WTC11 (cell line): ENCODE data around the gene SNX9. TPM values are rescaled to one million over a fixed set of nuclear protein-coding genes. Genes with fewer than 3 reads are reported as not detected.

Experiments
- ATAC-seq: fragments of 200-7000 bp; cut with Tn5 transposase; 2 replicates; pipeline ENCODE4 v1.10.0; 2021; ENCODE audit warnings: mild to moderate bottlenecking, moderate library complexity
- CTCF ChIA-PET: fragments of 300-600 bp; sonication (Branson Sonifier 250); formaldehyde crosslinking; loops from one replicate; lab custom pipeline; 2021; ENCODE audit warnings: antibody characterized with exemption; lab: Charles Lee
- POLR2A ChIA-PET: fragments of 350-600 bp; sonication (Branson Sonifier 250); formaldehyde crosslinking; loops from one replicate; lab custom pipeline; 2021; ENCODE audit warnings: antibody characterized with exemption; lab: Charles Lee
- DNase-seq: peaks from one replicate; pipeline ENCODE4 v3.0.0; 2021; ENCODE audit warnings: low spot score
- H3K27ac Mint-ChIP-seq: 2 replicates; pipeline ENCODE4 v1.8.0; 2021; ENCODE audit warnings: mixed read lengths
- H3K27me3 Mint-ChIP-seq: 2 replicates; pipeline ENCODE4 v1.8.0; 2021; ENCODE audit warnings: low read depth, mild to moderate bottlenecking, moderate library complexity, mixed read lengths
- H3K36me3 Mint-ChIP-seq: 2 replicates; pipeline ENCODE4 v1.8.0; 2021; ENCODE audit warnings: mixed read lengths
- H3K4me1 Mint-ChIP-seq: 2 replicates; pipeline ENCODE4 v1.8.0; 2022; ENCODE audit warnings: mixed read lengths
- H3K4me3 Mint-ChIP-seq: 2 replicates; pipeline ENCODE4 v1.8.0; 2021; ENCODE audit warnings: mild to moderate bottlenecking, moderate library complexity, mixed read lengths
- H3K9me3 Mint-ChIP-seq: 2 replicates; pipeline ENCODE4 v1.8.0; 2021; ENCODE audit warnings: mixed read lengths
- ETV6 ChIP-seq: sonication (generic); formaldehyde crosslinking; IDR thresholded peaks from 2 replicates; pipeline ENCODE4 v1.8.1; 2022; ENCODE audit warnings: mild to moderate bottlenecking, missing genetic modification reagents
- FOXP4 ChIP-seq: sonication (generic); formaldehyde crosslinking; IDR thresholded peaks from 2 replicates; pipeline ENCODE4 v1.8.0; 2022; ENCODE audit warnings: mild to moderate bottlenecking, missing genetic modification reagents
- GTF2I ChIP-seq: fragments of 250-450 bp; sonication (Bioruptor Pico); conservative IDR thresholded peaks from 2 replicates; pipeline ENCODE4 v1.4.0; 2021; ENCODE audit warnings: mild to moderate bottlenecking
- HMGXB4 ChIP-seq: sonication (generic); formaldehyde crosslinking; IDR thresholded peaks from 2 replicates; pipeline ENCODE4 v1.8.1; 2023; ENCODE audit warnings: mild to moderate bottlenecking, moderate library complexity, missing genetic modification reagents
- KAT7 ChIP-seq: sonication (generic); formaldehyde crosslinking; IDR thresholded peaks from 2 replicates; pipeline ENCODE4 v1.8.1; 2023; ENCODE audit warnings: missing genetic modification reagents, mild to moderate bottlenecking, borderline replicate concordance
- MAX ChIP-seq: sonication (generic); formaldehyde crosslinking; IDR thresholded peaks from 2 replicates; pipeline ENCODE4 v1.8.0; 2022; ENCODE audit warnings: mild to moderate bottlenecking, missing genetic modification reagents
- MLX ChIP-seq: sonication (generic); formaldehyde crosslinking; IDR thresholded peaks from 2 replicates; pipeline ENCODE4 v1.8.1; 2023; ENCODE audit warnings: mild to moderate bottlenecking, missing genetic modification reagents, moderate library complexity
- MYBL2 ChIP-seq: sonication (generic); formaldehyde crosslinking; IDR thresholded peaks from 2 replicates; pipeline ENCODE4 v1.8.1; 2023; ENCODE audit warnings: mild to moderate bottlenecking, moderate library complexity, missing genetic modification reagents
- NFE2L1 ChIP-seq: sonication (generic); formaldehyde crosslinking; IDR thresholded peaks from 2 replicates; pipeline ENCODE4 v1.8.1; 2023; ENCODE audit warnings: missing genetic modification reagents
- NFYB ChIP-seq: sonication (generic); formaldehyde crosslinking; conservative IDR thresholded peaks from 2 replicates; pipeline ENCODE4 v1.8.0; 2022; ENCODE audit warnings: low read depth, missing genetic modification reagents
- OVOL2 ChIP-seq: fragments of 250-450 bp; sonication (Bioruptor Pico); IDR thresholded peaks from 2 replicates; pipeline ENCODE4 v1.9.0; 2021; ENCODE audit warnings: mild to moderate bottlenecking, borderline replicate concordance
- SOX15 ChIP-seq: fragments of 250-450 bp; sonication (Bioruptor Pico); IDR thresholded peaks from 2 replicates; pipeline ENCODE4 v1.9.0; 2021; ENCODE audit warnings: mild to moderate bottlenecking
- TEAD1 ChIP-seq: sonication (generic); formaldehyde crosslinking; IDR thresholded peaks from 2 replicates; pipeline ENCODE4 v1.8.0; 2022; ENCODE audit warnings: mild to moderate bottlenecking, missing genetic modification reagents
- ZNF121 ChIP-seq: sonication (generic); formaldehyde crosslinking; IDR thresholded peaks from 2 replicates; pipeline ENCODE4 v1.8.0; 2023; ENCODE audit warnings: missing genetic modification reagents
- total RNA-seq: library from RNA; stranded (reverse); gene quantifications from 3 replicates; pipeline ENCODE4 v1.2.3, GENCODE V29; 2021
- TF ChIP-seq, protein P1 (sequence below): sonication (generic); formaldehyde crosslinking; conservative IDR thresholded peaks from 2 replicates; pipeline ENCODE4 v1.8.1; 2022; ENCODE audit warnings: mild to moderate bottlenecking, missing genetic modification reagents
- TF ChIP-seq, protein P2 (sequence below): sonication (generic); formaldehyde crosslinking; IDR thresholded peaks from 2 replicates; pipeline ENCODE4 v1.8.0; 2023; ENCODE audit warnings: missing genetic modification reagents, mild to moderate bottlenecking, borderline replicate concordance
- TF ChIP-seq, protein P3 (sequence below): fragments of 250-450 bp; sonication (Bioruptor Pico); IDR thresholded peaks from 2 replicates; pipeline ENCODE4 v1.9.0; 2021; ENCODE audit warnings: mild to moderate bottlenecking

Gene SNX9
- total RNA-seq, 1 experiment from 2014 or later, result 35.0 TPM

DNA sequence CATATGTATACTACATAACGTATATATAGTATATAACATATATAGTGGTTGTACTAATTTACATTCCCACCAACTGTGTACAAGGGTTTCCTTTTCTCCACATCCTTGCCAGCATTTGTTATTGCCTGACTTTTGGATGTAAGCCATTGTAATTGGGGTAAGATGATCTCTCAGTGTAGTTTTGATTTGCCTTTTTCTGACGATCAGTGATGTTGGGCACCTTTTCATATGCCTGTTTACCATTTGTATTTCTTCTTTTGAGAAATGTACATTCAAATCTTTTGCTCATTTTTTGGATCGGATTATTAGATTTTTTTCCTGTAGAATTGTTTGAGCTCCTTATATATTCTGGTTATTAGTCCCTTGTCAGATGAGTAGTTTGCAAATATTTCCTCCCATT is 170.0 kb downstream of the SNX9 start:
- H3K36me3 Mint-ChIP-seq, result 0 out of 2 replicates have a peak, but pooled peaks cover 6% of the 10 kb centered on the region
- peaks cover 58% of the 10 kb centered on the region for H3K4me1 Mint-ChIP-seq
- ATAC-seq (no peak), DNase-seq (no peak)
- H3K9me3 Mint-ChIP-seq, result peaks cover 6% of the 10 kb centered on the region
- no peaks in the 10 kb centered on the region for H3K27me3 Mint-ChIP-seq
- ChIA-PET POLR2A (interaction anchor here (0.7 kb wide), 1 partner anchor 81 kb away, joined by 3 read pairs; no protein-coding TSS in a partner anchor), CTCF (interaction anchor here (0.5 to 0.6 kb wide), 2 partner anchors 139 to 285 kb away, joined by 3 read pairs; no protein-coding TSS in a partner anchor)
- no peak overlapping the region for H3K4me3 Mint-ChIP-seq
- TF ChIP-seq GTF2I, result no peak
- no peak for TF ChIP-seq HMGXB4 (CRISPR knock-in tag)
- no peak for TF ChIP-seq KAT7 (CRISPR knock-in tag)
- no peak for TF ChIP-seq SOX15 (CRISPR knock-in tag)
- TF ChIP-seq ZNF121 (CRISPR knock-in tag), result no peak
- TF ChIP-seq, protein P1, sequence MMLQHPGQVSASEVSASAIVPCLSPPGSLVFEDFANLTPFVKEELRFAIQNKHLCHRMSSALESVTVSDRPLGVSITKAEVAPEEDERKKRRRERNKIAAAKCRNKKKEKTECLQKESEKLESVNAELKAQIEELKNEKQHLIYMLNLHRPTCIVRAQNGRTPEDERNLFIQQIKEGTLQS (CRISPR knock-in tag), result no peak
- no peak overlapping the region for H3K27ac Mint-ChIP-seq

DNA sequence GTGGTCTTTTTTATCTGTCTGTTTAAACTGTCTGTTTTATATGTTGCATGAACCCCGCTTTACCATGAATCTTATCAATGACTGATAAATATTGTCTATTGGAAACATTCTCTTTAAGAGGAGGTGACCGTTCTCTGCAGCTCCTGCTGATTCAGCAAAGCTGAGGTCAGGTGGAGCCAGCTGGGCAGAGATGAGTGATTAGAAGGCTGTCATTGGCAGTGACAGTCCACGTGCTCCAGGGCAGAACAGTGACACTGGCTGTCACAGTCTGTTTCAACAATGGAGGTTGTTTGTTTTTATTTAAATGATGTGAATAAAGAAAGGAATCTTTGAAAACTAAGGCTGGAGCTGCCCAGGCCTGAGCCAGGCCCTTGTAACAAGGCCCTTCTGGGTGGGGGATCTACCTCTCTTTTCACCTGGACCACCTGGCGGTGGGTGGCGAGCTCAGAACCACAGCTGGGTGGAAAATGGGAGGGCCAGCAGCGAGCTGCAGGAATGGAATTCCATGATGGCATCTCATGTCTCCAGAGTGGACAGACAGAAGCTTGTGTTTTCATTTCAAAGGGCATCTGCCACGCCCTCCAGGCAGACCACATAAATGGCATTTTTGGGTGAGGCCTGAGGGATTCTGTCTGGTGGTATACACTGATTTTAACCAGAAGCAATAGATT is 171.2 kb downstream of the SNX9 start:
- Mint-ChIP-seq H3K27ac (no peak overlapping the region), H3K4me1 (peaks cover 53% of the 10 kb centered on the region), H3K27me3 (no peaks in the 10 kb centered on the region), H3K36me3 (0 out of 2 replicates have a peak, but pooled peaks cover 6% of the 10 kb centered on the region), H3K9me3 (peaks cover 6% of the 10 kb centered on the region), H3K4me3 (no peak overlapping the region)
- ATAC-seq, result no peak
- no peak for DNase-seq
- ChIA-PET CTCF (interaction anchor here (1.4 to 1.9 kb wide), 2 partner anchors 32 to 78 kb away, joined by 7 read pairs; no protein-coding TSS in a partner anchor), POLR2A (no interaction called here)
- TF ChIP-seq, protein P2, sequence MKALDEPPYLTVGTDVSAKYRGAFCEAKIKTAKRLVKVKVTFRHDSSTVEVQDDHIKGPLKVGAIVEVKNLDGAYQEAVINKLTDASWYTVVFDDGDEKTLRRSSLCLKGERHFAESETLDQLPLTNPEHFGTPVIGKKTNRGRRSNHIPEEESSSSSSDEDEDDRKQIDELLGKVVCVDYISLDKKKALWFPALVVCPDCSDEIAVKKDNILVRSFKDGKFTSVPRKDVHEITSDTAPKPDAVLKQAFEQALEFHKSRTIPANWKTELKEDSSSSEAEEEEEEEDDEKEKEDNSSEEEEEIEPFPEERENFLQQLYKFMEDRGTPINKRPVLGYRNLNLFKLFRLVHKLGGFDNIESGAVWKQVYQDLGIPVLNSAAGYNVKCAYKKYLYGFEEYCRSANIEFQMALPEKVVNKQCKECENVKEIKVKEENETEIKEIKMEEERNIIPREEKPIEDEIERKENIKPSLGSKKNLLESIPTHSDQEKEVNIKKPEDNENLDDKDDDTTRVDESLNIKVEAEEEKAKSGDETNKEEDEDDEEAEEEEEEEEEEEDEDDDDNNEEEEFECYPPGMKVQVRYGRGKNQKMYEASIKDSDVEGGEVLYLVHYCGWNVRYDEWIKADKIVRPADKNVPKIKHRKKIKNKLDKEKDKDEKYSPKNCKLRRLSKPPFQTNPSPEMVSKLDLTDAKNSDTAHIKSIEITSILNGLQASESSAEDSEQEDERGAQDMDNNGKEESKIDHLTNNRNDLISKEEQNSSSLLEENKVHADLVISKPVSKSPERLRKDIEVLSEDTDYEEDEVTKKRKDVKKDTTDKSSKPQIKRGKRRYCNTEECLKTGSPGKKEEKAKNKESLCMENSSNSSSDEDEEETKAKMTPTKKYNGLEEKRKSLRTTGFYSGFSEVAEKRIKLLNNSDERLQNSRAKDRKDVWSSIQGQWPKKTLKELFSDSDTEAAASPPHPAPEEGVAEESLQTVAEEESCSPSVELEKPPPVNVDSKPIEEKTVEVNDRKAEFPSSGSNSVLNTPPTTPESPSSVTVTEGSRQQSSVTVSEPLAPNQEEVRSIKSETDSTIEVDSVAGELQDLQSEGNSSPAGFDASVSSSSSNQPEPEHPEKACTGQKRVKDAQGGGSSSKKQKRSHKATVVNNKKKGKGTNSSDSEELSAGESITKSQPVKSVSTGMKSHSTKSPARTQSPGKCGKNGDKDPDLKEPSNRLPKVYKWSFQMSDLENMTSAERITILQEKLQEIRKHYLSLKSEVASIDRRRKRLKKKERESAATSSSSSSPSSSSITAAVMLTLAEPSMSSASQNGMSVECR (CRISPR knock-in tag), result no peak
- TF ChIP-seq ETV6 (CRISPR knock-in tag) (no peak), ZNF121 (CRISPR knock-in tag) (no peak), TEAD1 (CRISPR knock-in tag) (no peak), OVOL2 (CRISPR knock-in tag) (no peak), MLX (CRISPR knock-in tag) (no peak), SOX15 (CRISPR knock-in tag) (no peak), MAX (CRISPR knock-in tag) (no peak), MYBL2 (no peak), FOXP4 (CRISPR knock-in tag) (no peak), NFE2L1 (CRISPR knock-in tag) (no peak), NFYB (CRISPR knock-in tag) (no peak)
- TF ChIP-seq, protein P3, sequence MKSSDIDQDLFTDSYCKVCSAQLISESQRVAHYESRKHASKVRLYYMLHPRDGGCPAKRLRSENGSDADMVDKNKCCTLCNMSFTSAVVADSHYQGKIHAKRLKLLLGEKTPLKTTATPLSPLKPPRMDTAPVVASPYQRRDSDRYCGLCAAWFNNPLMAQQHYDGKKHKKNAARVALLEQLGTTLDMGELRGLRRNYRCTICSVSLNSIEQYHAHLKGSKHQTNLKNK, result no peak
